Activated CD8-positive, alpha-beta memory T cell treated with anti-CD3 and anti-CD28 coated beads, Interleukin-2, amount 10 ng/mL, durations not matched to agents 7 days and 5 days (primary cell): ENCODE results near the gene DLG2. TPM values are rescaled to one million over a fixed set of nuclear protein-coding genes. Genes with fewer than 3 reads are reported as not detected.

Experiments
- ATAC-seq: fragments of 150-1000 bp; cut with Tn5 transposase; one replicate; pipeline ENCODE4 v1.10.0; 2021; ENCODE audit warnings: moderate library complexity
- CTCF ChIA-PET: fragments of 350-600 bp; sonication (Branson Sonifier 250); formaldehyde crosslinking; loops from one replicate; lab custom pipeline; 2021; ENCODE audit warnings: antibody characterized with exemption; lab: Charles Lee
- DNase-seq: peaks from one replicate; pipeline ENCODE4 v3.0.0-alpha.2; 2020
- H3K27ac Mint-ChIP-seq: one replicate; pipeline ENCODE4 v1.8.0; 2021; ENCODE audit warnings: mild to moderate bottlenecking, mixed read lengths
- H3K27me3 Mint-ChIP-seq: one replicate; pipeline ENCODE4 v1.8.0; 2021; ENCODE audit warnings: mixed read lengths
- H3K36me3 Mint-ChIP-seq: one replicate; pipeline ENCODE4 v1.8.0; 2021; ENCODE audit warnings: mild to moderate bottlenecking, mixed read lengths
- H3K4me1 Mint-ChIP-seq: one replicate; pipeline ENCODE4 v1.8.0; 2021; ENCODE audit warnings: mixed read lengths
- H3K4me3 Mint-ChIP-seq: one replicate; pipeline ENCODE4 v1.8.0; 2021; ENCODE audit warnings: mild to moderate bottlenecking, moderate library complexity, mixed read lengths
- H3K9me3 Mint-ChIP-seq: one replicate; pipeline ENCODE4 v1.8.0; 2022; ENCODE audit warnings: low read depth, mixed read lengths
- total RNA-seq, 2 experiments: library from RNA; stranded (reverse); gene quantifications; one replicate each; pipeline ENCODE4 v1.2.3, GENCODE V29; 2021

The DLG2 gene
- total RNA-seq, 2 experiments from 2014 or later = 1.4 to 2.1 TPM

DNA sequence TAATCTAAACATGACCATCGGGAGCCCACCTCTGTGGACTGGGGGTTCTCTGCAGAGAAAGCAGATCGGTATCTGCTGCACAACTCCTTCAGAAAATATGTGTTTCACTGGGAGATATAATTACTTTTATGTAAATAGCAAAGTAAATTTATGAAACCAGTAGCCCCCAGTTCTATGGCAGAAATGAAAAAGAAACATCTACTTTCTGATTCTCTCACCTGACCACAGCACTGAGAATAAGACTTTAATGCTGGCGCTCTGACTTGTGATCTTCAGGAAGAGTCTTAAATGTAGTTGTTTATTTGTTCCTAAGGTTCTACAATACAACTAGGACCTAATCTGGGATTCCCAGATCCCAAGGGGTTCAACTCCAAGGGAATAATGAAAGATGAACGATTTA, 518.0 kb downstream of the DLG2 start:
- no peak overlapping the region for H3K4me3 Mint-ChIP-seq
- H3K36me3 Mint-ChIP-seq = no peaks in the 10 kb centered on the region
- CTCF ChIA-PET = no interaction called here
- peaks cover 3% of the 10 kb centered on the region for H3K4me1 Mint-ChIP-seq
- DNase-seq = no peak
- no peaks in the 10 kb centered on the region for H3K27me3 Mint-ChIP-seq
- H3K9me3 Mint-ChIP-seq = peaks cover 5% of the 10 kb centered on the region
- H3K27ac Mint-ChIP-seq = no peak overlapping the region
- no peak for ATAC-seq

GRCh38 chr11:85105868-85106267, 521.3 kb downstream of the DLG2 start:
- ATAC-seq (no peak), DNase-seq (no peak)
- no peak overlapping the region for H3K27ac Mint-ChIP-seq
- no peaks in the 10 kb centered on the region for H3K36me3 Mint-ChIP-seq
- CTCF ChIA-PET = no interaction called here
- no peaks in the 10 kb centered on the region for H3K27me3 Mint-ChIP-seq
- peaks cover 3% of the 10 kb centered on the region for H3K4me1 Mint-ChIP-seq
- peaks cover 4% of the 10 kb centered on the region for H3K9me3 Mint-ChIP-seq
- H3K4me3 Mint-ChIP-seq = no peak overlapping the region

DNA sequence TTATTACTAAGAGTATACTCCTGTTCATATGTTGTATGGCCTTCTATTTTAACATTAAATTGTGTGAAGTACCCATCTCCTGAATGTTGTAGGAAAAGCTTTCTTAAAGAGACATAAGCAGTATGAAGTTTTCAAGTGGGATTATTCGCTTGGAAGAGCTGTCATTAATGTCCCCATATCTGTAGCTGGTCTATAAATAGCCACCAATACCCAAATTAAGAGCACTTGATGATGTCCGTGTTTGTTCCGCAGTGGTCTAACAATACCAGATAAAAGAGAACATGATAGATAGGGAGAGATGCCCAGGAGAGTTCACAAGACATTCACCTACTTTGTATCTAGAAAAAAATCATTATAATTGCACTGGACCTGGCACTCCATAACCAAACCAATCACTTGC, 527.6 kb downstream of the DLG2 start:
- Mint-ChIP-seq H3K27me3 (no peaks in the 10 kb centered on the region), H3K27ac (no peak overlapping the region), H3K4me3 (no peak overlapping the region), H3K4me1 (no peaks in the 10 kb centered on the region), H3K9me3 (peaks cover 19% of the 10 kb centered on the region), H3K36me3 (no peaks in the 10 kb centered on the region)
- CTCF ChIA-PET = no interaction called here
- ATAC-seq (no peak), DNase-seq (no peak)

GRCh38 chr11:85098996-85099395, 528.1 kb downstream of the DLG2 start:
- Mint-ChIP-seq H3K4me1 (no peaks in the 10 kb centered on the region), H3K9me3 (peaks cover 15% of the 10 kb centered on the region), H3K27me3 (no peaks in the 10 kb centered on the region), H3K36me3 (no peaks in the 10 kb centered on the region), H3K27ac (no peak overlapping the region), H3K4me3 (no peak overlapping the region)
- ATAC-seq (no peak), DNase-seq (no peak)
- CTCF ChIA-PET = no interaction called here

DNA sequence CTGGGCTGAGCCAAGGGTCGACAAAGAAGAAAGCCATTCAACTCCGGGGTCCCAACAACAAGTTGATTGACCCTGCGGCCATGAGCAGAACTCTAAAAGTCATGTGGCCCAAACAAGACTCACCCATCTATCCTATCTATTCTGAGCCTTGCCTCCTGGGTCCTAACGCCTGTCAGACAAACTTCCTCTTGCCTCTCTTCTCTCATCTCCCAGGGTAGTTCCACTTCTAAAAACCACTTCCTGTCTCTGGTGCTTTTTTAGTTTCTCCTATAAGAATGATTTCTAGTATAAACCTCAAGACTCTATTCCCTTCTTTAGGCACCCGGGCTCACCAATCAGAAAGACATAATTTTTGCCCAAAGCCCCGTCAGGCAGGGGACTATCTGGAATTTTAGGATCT, 530.2 kb downstream of the DLG2 start:
- DNase-seq = no peak
- Mint-ChIP-seq H3K27me3 (no peaks in the 10 kb centered on the region), H3K9me3 (peaks cover 16% of the 10 kb centered on the region), H3K36me3 (no peaks in the 10 kb centered on the region), H3K4me3 (no peak overlapping the region), H3K4me1 (no peaks in the 10 kb centered on the region), H3K27ac (no peak overlapping the region)
- no peak for ATAC-seq
- CTCF ChIA-PET = no interaction called here

- H3K36me3 Mint-ChIP-seq = no peaks in the 10 kb centered on the region
- H3K27me3 Mint-ChIP-seq = no peaks in the 10 kb centered on the region
- H3K9me3 Mint-ChIP-seq = peaks cover 24% of the 10 kb centered on the region
- no peak for ATAC-seq
- no peak overlapping the region for H3K4me3 Mint-ChIP-seq
- no peaks in the 10 kb centered on the region for H3K4me1 Mint-ChIP-seq
- H3K27ac Mint-ChIP-seq = no peak overlapping the region
- CTCF ChIA-PET = no interaction called here
- no peak for DNase-seq
Measured at GRCh38 chr11:85095239-85095638, 531.9 kb downstream of the DLG2 start.

DNA sequence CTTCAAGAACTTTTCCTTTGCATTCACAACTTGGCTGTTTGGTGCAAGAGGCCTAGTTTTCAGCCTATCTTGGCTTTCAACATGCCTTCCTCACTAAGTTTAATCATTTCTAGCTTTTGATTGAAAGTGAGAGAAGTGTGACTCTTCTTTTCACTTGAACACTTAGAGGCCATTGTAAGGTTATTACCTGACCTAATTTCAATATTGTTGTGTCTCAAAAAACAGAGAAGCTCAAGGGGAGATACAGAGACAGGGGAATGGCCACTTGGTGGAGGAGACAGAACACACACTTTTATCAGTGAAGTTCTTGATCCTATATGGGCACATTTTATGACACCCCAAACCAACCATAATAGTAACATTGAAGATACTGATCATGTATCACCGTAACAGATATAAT, 532.3 kb downstream of the DLG2 start:
- CTCF ChIA-PET = no interaction called here
- DNase-seq = no peak
- Mint-ChIP-seq H3K9me3 (peaks cover 25% of the 10 kb centered on the region), H3K4me1 (no peaks in the 10 kb centered on the region), H3K36me3 (no peaks in the 10 kb centered on the region), H3K27me3 (no peaks in the 10 kb centered on the region), H3K4me3 (no peak overlapping the region), H3K27ac (no peak overlapping the region)
- no peak for ATAC-seq

GRCh38 chr11:85089654-85090053, 537.5 kb downstream of the DLG2 start:
- DNase-seq (no peak), ATAC-seq (no peak)
- no peaks in the 10 kb centered on the region for H3K4me1 Mint-ChIP-seq
- H3K27me3 Mint-ChIP-seq = no peaks in the 10 kb centered on the region
- H3K27ac Mint-ChIP-seq = no peak overlapping the region
- H3K36me3 Mint-ChIP-seq = no peaks in the 10 kb centered on the region
- CTCF ChIA-PET = no interaction called here
- peaks cover 12% of the 10 kb centered on the region for H3K9me3 Mint-ChIP-seq
- no peak overlapping the region for H3K4me3 Mint-ChIP-seq

- peaks cover 16% of the 10 kb centered on the region for H3K9me3 Mint-ChIP-seq
- ATAC-seq (no peak), DNase-seq (no peak)
- no peaks in the 10 kb centered on the region for H3K27me3 Mint-ChIP-seq
- H3K27ac Mint-ChIP-seq = no peak overlapping the region
- H3K4me3 Mint-ChIP-seq = no peak overlapping the region
- no peaks in the 10 kb centered on the region for H3K4me1 Mint-ChIP-seq
- CTCF ChIA-PET = no interaction called here
- no peaks in the 10 kb centered on the region for H3K36me3 Mint-ChIP-seq
Measured at GRCh38 chr11:85088286-85088685, 538.9 kb downstream of the DLG2 start.

- ATAC-seq = no peak
- CTCF ChIA-PET = no interaction called here
Measured at GRCh38 chr11:85086504-85087284, 540.5 kb downstream of the DLG2 start.

DNA sequence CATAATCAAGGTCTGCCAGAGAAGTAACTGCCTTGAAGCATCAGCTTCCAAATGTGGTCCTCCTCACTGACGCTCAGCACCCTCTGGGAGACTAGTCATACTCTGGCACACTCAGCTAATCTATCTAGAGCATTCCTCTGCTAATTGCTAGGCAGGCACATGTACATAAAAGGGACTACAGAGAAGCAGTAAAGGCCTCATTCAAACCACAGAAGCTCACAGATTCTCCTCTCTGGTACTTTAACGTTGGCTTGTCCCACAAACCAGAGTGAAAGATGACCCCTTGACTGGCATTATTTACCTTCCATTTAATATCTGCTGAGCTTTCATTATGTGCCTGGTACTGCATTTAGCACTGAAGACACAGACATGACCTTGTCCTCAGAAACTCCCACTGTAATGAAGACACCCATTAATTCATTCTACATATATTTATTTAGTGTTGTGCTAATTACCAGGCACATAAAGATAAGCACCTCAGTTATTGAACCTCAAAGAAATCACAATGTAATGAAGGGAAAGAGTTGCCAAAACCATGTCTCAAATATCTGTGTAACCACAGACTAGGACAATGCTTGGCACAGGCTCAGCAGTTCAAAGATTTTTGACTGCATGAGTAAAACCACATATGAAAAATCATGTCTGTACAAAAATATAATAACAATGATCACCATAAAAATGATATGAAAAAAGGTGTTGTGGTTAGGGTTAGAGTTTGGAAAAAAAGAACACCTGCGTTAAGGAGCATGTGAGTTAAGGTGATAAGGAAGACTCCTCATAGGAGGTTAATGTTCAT, 550.4 kb downstream of the DLG2 start:
- ATAC-seq (no peak), DNase-seq (no peak)
- peaks cover 3% of the 10 kb centered on the region for H3K9me3 Mint-ChIP-seq
- CTCF ChIA-PET = no interaction called here
- H3K36me3 Mint-ChIP-seq = no peaks in the 10 kb centered on the region
- no peak overlapping the region for H3K27ac Mint-ChIP-seq
- H3K4me3 Mint-ChIP-seq = no peak overlapping the region
- H3K27me3 Mint-ChIP-seq = no peaks in the 10 kb centered on the region
- no peaks in the 10 kb centered on the region for H3K4me1 Mint-ChIP-seq

More at GRCh38 chr11:85086504-85087284, 540.5 kb downstream of the DLG2 start:
- H3K4me1 Mint-ChIP-seq = no peaks in the 10 kb centered on the region
- no peak for DNase-seq
- peaks cover 13% of the 10 kb centered on the region for H3K9me3 Mint-ChIP-seq
- H3K4me3 Mint-ChIP-seq = no peak overlapping the region
- H3K27me3 Mint-ChIP-seq = no peaks in the 10 kb centered on the region
- no peak overlapping the region for H3K27ac Mint-ChIP-seq
- no peaks in the 10 kb centered on the region for H3K36me3 Mint-ChIP-seq

DNA sequence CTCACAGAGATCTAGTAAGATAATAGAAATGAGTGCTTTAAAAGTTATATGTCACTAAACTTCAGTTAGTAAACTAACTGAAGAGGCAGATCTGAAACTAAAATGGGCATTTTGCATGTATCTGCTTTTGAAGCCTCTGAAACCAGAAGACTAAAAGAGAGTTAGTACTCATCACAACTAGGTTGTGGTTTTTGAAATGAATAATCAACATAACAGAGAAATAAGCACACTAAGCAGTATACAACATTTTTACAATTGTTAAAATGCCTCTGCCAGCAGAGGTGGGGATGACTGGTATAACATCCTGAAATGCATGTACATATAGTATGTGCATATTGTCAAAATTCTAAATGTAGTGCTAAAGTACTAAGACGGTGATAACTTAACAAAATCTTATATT, 564.5 kb downstream of the DLG2 start:
- Mint-ChIP-seq H3K4me3 (no peak overlapping the region), H3K4me1 (no peaks in the 10 kb centered on the region), H3K27ac (no peak overlapping the region), H3K27me3 (no peaks in the 10 kb centered on the region), H3K9me3 (peaks cover 4% of the 10 kb centered on the region), H3K36me3 (no peaks in the 10 kb centered on the region)
- CTCF ChIA-PET = no interaction called here
- no peak for ATAC-seq
- DNase-seq = no peak

- ATAC-seq = no peak
- H3K27ac Mint-ChIP-seq = no peak overlapping the region
- H3K4me1 Mint-ChIP-seq = no peaks in the 10 kb centered on the region
- CTCF ChIA-PET = no interaction called here
- DNase-seq = no peak
- H3K36me3 Mint-ChIP-seq = no peaks in the 10 kb centered on the region
- no peak overlapping the region for H3K4me3 Mint-ChIP-seq
- no peaks in the 10 kb centered on the region for H3K27me3 Mint-ChIP-seq
- peaks cover 10% of the 10 kb centered on the region for H3K9me3 Mint-ChIP-seq
Measured at GRCh38 chr11:85052636-85053035, 574.5 kb downstream of the DLG2 start.

- no peak for DNase-seq
- ATAC-seq = no peak
- H3K36me3 Mint-ChIP-seq = no peaks in the 10 kb centered on the region
- H3K4me3 Mint-ChIP-seq = no peak overlapping the region
- peaks cover 9% of the 10 kb centered on the region for H3K9me3 Mint-ChIP-seq
- no peaks in the 10 kb centered on the region for H3K27me3 Mint-ChIP-seq
- no peaks in the 10 kb centered on the region for H3K4me1 Mint-ChIP-seq
- H3K27ac Mint-ChIP-seq = no peak overlapping the region
- CTCF ChIA-PET = no interaction called here
Measured at GRCh38 chr11:85048801-85049200, 578.3 kb downstream of the DLG2 start.
